Calu3 (cell line): ENCODE measurements around the gene WIPF1. TPM values are rescaled to one million over a fixed set of nuclear protein-coding genes. Genes with fewer than 3 reads are reported as not detected.

ENCODE experiments used
- BruUV-seq: library from RNA; stranded (reverse); fragments of 400-500 nt; replicated peaks from 2 replicates; lab custom pipeline; 2021; lab: Mats Ljungman, UMichigan
- CTCF ChIA-PET: fragments of 300-600 bp; sonication (Branson Sonifier 250); formaldehyde crosslinking; loops from one replicate; lab custom pipeline; 2022; ENCODE audit warnings: antibody characterized with exemption; lab: Charles Lee
- DNase-seq: peaks from one replicate; pipeline ENCODE4 v3.0.0; 2022
- H3K27ac Mint-ChIP-seq: one replicate; pipeline ENCODE4 v1.8.0; 2022; ENCODE audit warnings: mixed read lengths; ENCODE audit not compliant: unreplicated experiment
- H3K27me3 Mint-ChIP-seq: one replicate; pipeline ENCODE4 v1.8.0; 2022; ENCODE audit warnings: mixed read lengths; ENCODE audit not compliant: unreplicated experiment
- H3K36me3 Mint-ChIP-seq: one replicate; pipeline ENCODE4 v1.8.0; 2022; ENCODE audit warnings: mild to moderate bottlenecking, moderate library complexity, mixed read lengths; ENCODE audit not compliant: insufficient read depth, unreplicated experiment
- H3K4me1 Mint-ChIP-seq: one replicate; pipeline ENCODE4 v1.8.0; 2022; ENCODE audit warnings: mild to moderate bottlenecking, low read depth, mixed read lengths; ENCODE audit not compliant: unreplicated experiment
- H3K4me3 Mint-ChIP-seq: one replicate; pipeline ENCODE4 v1.8.0; 2022; ENCODE audit warnings: mild to moderate bottlenecking, low read depth, moderate library complexity, mixed read lengths; ENCODE audit not compliant: unreplicated experiment
- H3K9me3 Mint-ChIP-seq: one replicate; pipeline ENCODE4 v1.8.0; 2022; ENCODE audit warnings: low read depth, mixed read lengths; ENCODE audit not compliant: unreplicated experiment
- intact Hi-C: fragments of 100-400 bp; cut with micrococcal nuclease; formaldehyde crosslinking; loops from one replicate; pipeline ENCODE4 v1.10.0; 2022; ENCODE audit not compliant: unreplicated experiment
- total RNA-seq: library from RNA; stranded (reverse); gene quantifications from 2 replicates; pipeline ENCODE4 v1.2.3, GENCODE V29; 2022
- TF ChIP-seq, protein P1 (sequence below): fragments of 200-600 bp; IDR thresholded peaks from one replicate; pipeline ENCODE4 v1.8.0; 2022; ENCODE audit warnings: antibody characterized with exemption; ENCODE audit not compliant: unreplicated experiment

Gene WIPF1
- total RNA-seq, 1 experiment from 2014 or later = 0.87 TPM

- CTCF ChIA-PET = no interaction called here
- no TSS peak for BruUV-seq
- Mint-ChIP-seq H3K4me1 (peaks cover 12% of the 10 kb centered on the region), H3K4me3 (no peak overlapping the region), H3K27ac (no peak overlapping the region), H3K9me3 (no peaks in the 10 kb centered on the region), H3K36me3 (no peaks in the 10 kb centered on the region), H3K27me3 (no peaks in the 10 kb centered on the region)
- TF ChIP-seq, protein P1, sequence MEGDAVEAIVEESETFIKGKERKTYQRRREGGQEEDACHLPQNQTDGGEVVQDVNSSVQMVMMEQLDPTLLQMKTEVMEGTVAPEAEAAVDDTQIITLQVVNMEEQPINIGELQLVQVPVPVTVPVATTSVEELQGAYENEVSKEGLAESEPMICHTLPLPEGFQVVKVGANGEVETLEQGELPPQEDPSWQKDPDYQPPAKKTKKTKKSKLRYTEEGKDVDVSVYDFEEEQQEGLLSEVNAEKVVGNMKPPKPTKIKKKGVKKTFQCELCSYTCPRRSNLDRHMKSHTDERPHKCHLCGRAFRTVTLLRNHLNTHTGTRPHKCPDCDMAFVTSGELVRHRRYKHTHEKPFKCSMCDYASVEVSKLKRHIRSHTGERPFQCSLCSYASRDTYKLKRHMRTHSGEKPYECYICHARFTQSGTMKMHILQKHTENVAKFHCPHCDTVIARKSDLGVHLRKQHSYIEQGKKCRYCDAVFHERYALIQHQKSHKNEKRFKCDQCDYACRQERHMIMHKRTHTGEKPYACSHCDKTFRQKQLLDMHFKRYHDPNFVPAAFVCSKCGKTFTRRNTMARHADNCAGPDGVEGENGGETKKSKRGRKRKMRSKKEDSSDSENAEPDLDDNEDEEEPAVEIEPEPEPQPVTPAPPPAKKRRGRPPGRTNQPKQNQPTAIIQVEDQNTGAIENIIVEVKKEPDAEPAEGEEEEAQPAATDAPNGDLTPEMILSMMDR = no peak
- DNase-seq = no peak
- intact Hi-C loops = no loop called here
Measured at GRCh38 chr2:174618179-174618578, 20.6 kb upstream of the WIPF1 start.

- CTCF ChIA-PET = no interaction called here
- H3K4me1 Mint-ChIP-seq = peaks cover 12% of the 10 kb centered on the region
Measured at GRCh38 chr2:174617718-174618117, 20.1 kb upstream of the WIPF1 start.

DNA sequence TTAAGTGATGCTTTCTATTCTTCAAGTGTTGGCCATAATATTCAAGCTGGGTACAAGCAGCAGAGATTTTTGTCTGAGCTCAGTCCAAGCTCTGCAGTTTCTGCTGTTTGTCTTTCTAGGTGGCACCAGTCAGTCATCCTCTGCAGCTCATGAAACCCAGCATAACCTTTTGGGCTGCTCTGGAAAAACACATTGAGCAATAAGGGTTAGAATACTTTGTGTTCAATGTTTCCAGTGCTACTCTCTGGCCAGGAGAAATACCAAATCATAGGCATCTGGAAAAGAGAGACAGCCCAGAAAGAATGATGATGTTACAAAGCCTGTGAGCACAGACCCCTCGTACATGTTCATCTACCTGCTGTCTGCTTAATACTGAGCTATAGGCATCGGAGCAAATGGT, 19.5 kb upstream of the WIPF1 start:
- no peak overlapping the region for H3K4me3 Mint-ChIP-seq
- TF ChIP-seq, protein P1 = no peak
- H3K36me3 Mint-ChIP-seq = no peaks in the 10 kb centered on the region
- intact Hi-C loops = no loop called here
- H3K27ac Mint-ChIP-seq = no peak overlapping the region
- no peak for DNase-seq
- H3K9me3 Mint-ChIP-seq = no peaks in the 10 kb centered on the region
- H3K27me3 Mint-ChIP-seq = no peaks in the 10 kb centered on the region
- peaks cover 12% of the 10 kb centered on the region for H3K4me1 Mint-ChIP-seq
- CTCF ChIA-PET = no interaction called here
- BruUV-seq = no TSS peak

More at GRCh38 chr2:174617718-174618117, 20.1 kb upstream of the WIPF1 start:
- DNase-seq = no peak
- intact Hi-C loops = no loop called here
- Mint-ChIP-seq H3K36me3 (no peaks in the 10 kb centered on the region), H3K4me3 (no peak overlapping the region), H3K9me3 (no peaks in the 10 kb centered on the region), H3K27me3 (no peaks in the 10 kb centered on the region), H3K27ac (no peak overlapping the region)
- BruUV-seq = no TSS peak
- TF ChIP-seq, protein P1 = no peak

DNA sequence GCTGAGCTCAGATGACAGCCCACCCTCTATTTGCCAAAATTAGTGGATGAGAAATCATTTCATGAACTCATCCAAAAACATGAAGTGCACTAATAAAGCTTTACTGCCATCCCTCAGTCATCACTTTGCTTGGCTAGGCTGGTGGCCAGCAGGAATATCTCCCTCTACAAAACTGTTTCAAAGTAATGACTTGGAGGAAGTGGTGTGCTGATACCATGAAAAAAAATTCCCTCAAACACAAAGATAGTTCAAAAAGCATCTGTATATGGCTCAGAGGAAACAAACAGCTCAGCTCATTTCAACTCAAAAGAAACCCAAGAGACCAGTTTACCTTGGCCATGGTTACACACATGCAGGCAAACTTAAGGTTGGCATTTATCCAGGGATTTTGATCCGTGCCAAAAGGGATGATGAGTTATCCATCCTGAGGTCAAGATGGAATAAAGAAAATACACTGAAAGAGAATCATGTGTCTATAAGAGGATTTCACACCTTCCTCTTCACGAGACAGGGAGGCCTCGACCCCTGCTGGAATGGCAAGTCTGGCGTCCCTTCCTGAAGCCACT, 18.4 kb upstream of the WIPF1 start:
- Mint-ChIP-seq H3K27me3 (no peaks in the 10 kb centered on the region), H3K4me1 (peaks cover 12% of the 10 kb centered on the region), H3K4me3 (no peak overlapping the region), H3K9me3 (no peaks in the 10 kb centered on the region), H3K27ac (no peak overlapping the region), H3K36me3 (no peaks in the 10 kb centered on the region)
- DNase-seq = no peak
- TF ChIP-seq, protein P1 = no peak
- CTCF ChIA-PET = no interaction called here
- BruUV-seq = no TSS peak
- intact Hi-C loops = no loop called here
